HepG2 (cell line): Measurements from ENCODE around the gene CLMP. TPM values are rescaled to one million over a fixed set of nuclear protein-coding genes. Genes with fewer than 3 reads are reported as not detected.

ENCODE experiments used
- ATAC-seq: fragments of 200-7000 bp; cut with Tn5 transposase; 3 replicates; pipeline ENCODE4 v1.9.1; 2020; ENCODE audit warnings: mild to moderate bottlenecking, moderate library complexity
- BruUV-seq: library from RNA; stranded (reverse); fragments of 400-500 nt; replicated peaks from 2 replicates; lab custom pipeline; 2021; lab: Mats Ljungman, UMichigan
- CTCF ChIA-PET: fragments of 300-600 bp; formaldehyde crosslinking; extraction: SDS; loops from one replicate; lab custom pipeline; 2021; ENCODE audit warnings: low total read pairs, inconsistent platforms, low intra/inter-chr PET ratio; lab: Yijun Ruan, JAX
- POLR2A ChIA-PET: fragments of 350-600 bp; sonication (Branson Sonifier 250); formaldehyde crosslinking; loops from one replicate; lab custom pipeline; 2020; ENCODE audit warnings: antibody characterized with exemption, inconsistent platforms; lab: Yijun Ruan, JAX
- DNase-seq: peaks from one replicate; pipeline ENCODE4 v3.0.0-alpha.2; 2015; ENCODE audit warnings: low spot score
- FAIRE-seq: peaks from 3 replicates; lab custom pipeline; 2011; peaks lifted over from hg19 to GRCh38; lab: Jason Lieb, UNC
- H2AFZ ChIP-seq: one replicate; pipeline ENCODE4 v1.6.1; 2011; ENCODE audit warnings: low read length, inconsistent platforms
- H3K27ac ChIP-seq: fragments of 300-600 bp; 3 replicates; pipeline ENCODE4 v1.8.0; 2011; ENCODE audit warnings: mixed run types, mild to moderate bottlenecking, mixed read lengths, low read length, inconsistent platforms; ENCODE audit not compliant: insufficient read depth; ENCODE audit errors: extremely low read length
- H3K27me3 ChIP-seq, 2 experiments: fragments of 200-600 bp in 1 of 2; 2 replicates in 1 of 2; 3 replicates in 1 of 2; pipeline versions ENCODE4 v1.6.0 to v1.8.0; 2011; ENCODE audit warnings: low read length in 2 of 2, mild to moderate bottlenecking in 2 of 2, moderate library complexity in 2 of 2, inconsistent platforms in 1 of 2; ENCODE audit not compliant: insufficient read depth in 2 of 2, control insufficient read depth in 1 of 2
- H3K36me3 ChIP-seq, 2 experiments: fragments of 200-600 bp in 1 of 2; replicated peaks in 1 of 2; 2 replicates in 1 of 2; 3 replicates in 1 of 2; pipeline versions ENCODE4 v1.5.1 to v1.8.0; 2011; ENCODE audit warnings: low read length in 2 of 2, inconsistent platforms in 1 of 2; ENCODE audit not compliant: insufficient read depth in 2 of 2, control insufficient read depth in 1 of 2
- H3K4me1 ChIP-seq: 2 replicates; pipeline ENCODE4 v1.5.1; 2012; ENCODE audit warnings: low read length, inconsistent platforms; ENCODE audit not compliant: insufficient read depth
- H3K4me2 ChIP-seq: 2 replicates; pipeline ENCODE4 v1.6.0; 2011; ENCODE audit warnings: low read depth, low read length, inconsistent platforms
- H3K4me3 ChIP-seq, 3 experiments: fragments of 200-600 bp in 1 of 3; sonication (generic), shearing (Covaris generic) in 1 of 3; replicated peaks in 1 of 3; 2 replicates each; pipeline ENCODE4 v1.5.1; 2011 to 2016; ENCODE audit warnings: low read length in 3 of 3, inconsistent platforms in 2 of 3, low read depth in 2 of 3, mild to moderate bottlenecking in 2 of 3, control low read depth in 1 of 3, mixed read lengths in 1 of 3; ENCODE audit not compliant: insufficient read depth in 1 of 3
- H3K79me2 ChIP-seq: one replicate; pipeline ENCODE4 v1.6.1; 2011; ENCODE audit warnings: low read length, inconsistent platforms; ENCODE audit not compliant: insufficient read depth
- H3K9ac ChIP-seq: 2 replicates; pipeline ENCODE4 v1.6.0; 2011; ENCODE audit warnings: mild to moderate bottlenecking, low read depth, low read length, inconsistent platforms; ENCODE audit not compliant: insufficient read depth
- H3K9me3 ChIP-seq: 2 replicates; pipeline ENCODE4 v1.5.1; 2012; ENCODE audit warnings: mild to moderate bottlenecking, low read length
- H4K20me1 ChIP-seq: 2 replicates; pipeline ENCODE4 v1.6.0; 2011; ENCODE audit warnings: inconsistent platforms, mild to moderate bottlenecking, low read length, moderate library complexity; ENCODE audit not compliant: insufficient read depth
- DBP ChIP-seq: sonication (generic); formaldehyde crosslinking; IDR thresholded peaks from 2 replicates; pipeline ENCODE4 v1.4.0; 2020; ENCODE audit warnings: missing genetic modification reagents; ENCODE audit errors: not compliant biosample characterization
- GTF2F1 ChIP-seq: fragments of 150-350 bp; IDR thresholded peaks from 2 replicates; pipeline ENCODE4 v1.6.1; 2014; ENCODE audit warnings: low read length
- HINFP ChIP-seq: sonication (generic); formaldehyde crosslinking; IDR thresholded peaks from 2 replicates; pipeline ENCODE4 v1.4.0; 2020; ENCODE audit warnings: low read depth, mild to moderate bottlenecking, missing genetic modification reagents
- KDM3A ChIP-seq: IDR thresholded peaks from 2 replicates; pipeline ENCODE4 v1.6.1; 2018; ENCODE audit warnings: low read depth, missing compliant biosample characterization
- MED1 ChIP-seq: sonication (generic); formaldehyde crosslinking; IDR thresholded peaks from 2 replicates; pipeline ENCODE4 v1.4.0; 2020; ENCODE audit warnings: missing genetic modification reagents
- MXI1 ChIP-seq: IDR thresholded peaks from 3 replicates; pipeline ENCODE4 v1.6.1; 2012; ENCODE audit warnings: low read depth, low read length, inconsistent platforms, borderline replicate concordance
- NR2F2 ChIP-seq: IDR thresholded peaks from 2 replicates; pipeline ENCODE4 v1.6.1; 2012; ENCODE audit warnings: low read depth, inconsistent platforms, borderline replicate concordance
- PATZ1 ChIP-seq: sonication (generic); formaldehyde crosslinking; IDR thresholded peaks from 2 replicates; pipeline ENCODE4 v1.4.0; 2020; ENCODE audit warnings: missing genetic modification reagents
- SAP130 ChIP-seq: IDR thresholded peaks from 2 replicates; pipeline ENCODE4 v1.6.1; 2016; ENCODE audit warnings: low read depth
- ZNF556 ChIP-seq: sonication (generic); formaldehyde crosslinking; IDR thresholded peaks from 2 replicates; pipeline ENCODE4 v1.4.0; 2020; ENCODE audit warnings: mild to moderate bottlenecking, missing genetic modification reagents, borderline replicate concordance
- ZNF790 ChIP-seq: sonication (generic); formaldehyde crosslinking; IDR thresholded peaks from 2 replicates; pipeline ENCODE4 v1.8.0; 2022; ENCODE audit warnings: missing genetic modification reagents, mild to moderate bottlenecking, borderline replicate concordance
- WGBS: methylation state at CpG from one replicate; pipeline ENCODE4 v1.1.6; 2017; ENCODE audit warnings: low lambda C conversion rate; 5-methylcytosine and 5-hydroxymethylcytosine counted together
- in situ Hi-C: cut with HindIII; loops from 2 replicates; pipeline ENCODE4 v1.10.0; 2017; ENCODE audit warnings: low pct_unique_long_range_greater_than_20kb; ENCODE audit not compliant: extremely low pct_ligation_motif_present
- intact Hi-C: fragments of 100-400 bp; cut with micrococcal nuclease; formaldehyde crosslinking; loops from one replicate; pipeline ENCODE4 v1.10.0; 2022; ENCODE audit not compliant: unreplicated experiment
- polyA plus RNA-seq, 8 experiments: library from polyadenylated mRNA; depleted of rRNA in 3 of 8; stranded (reverse) in 7 of 8; unstranded in 1 of 8; fragments of >200 nt; fragmentation: Illumina TruSeq in 4 of 8; extraction: Trizol in 4 of 8; gene quantifications; 2 replicates each; pipeline versions ENCODE4 v1.2.1 to v1.2.3, GENCODE V29; 2011 to 2016; ENCODE audit warnings: low read depth in 4 of 8, missing spikeins in 1 of 8, mixed read lengths in 1 of 8; ENCODE audit not compliant: insufficient read depth in 1 of 8
- total RNA-seq, 5 experiments: library from RNA; depleted of rRNA; stranded (reverse); fragments of >200 nt; fragmentation: Illumina TruSeq; extraction: Trizol; gene quantifications; 2 replicates each; pipeline ENCODE4 v1.2.3, GENCODE V29; 2016; ENCODE audit warnings: low read depth in 1 of 5

The CLMP gene
- total and polyA plus RNA-seq, 2 of the 13 experiments (the other 11 are each of a cell fraction or from before 2014, with no cell fraction given) = not detected

- no peak for FAIRE-seq
- peaks cover 0 to 7% of the 10 kb centered on the region in 2 experiments; a peak in 2 of 5 replicates for H3K27me3 ChIP-seq
These were observed 164.5 kb downstream of the CLMP start for GRCh38 chr11:123030517-123030916.

More at GRCh38 chr11:123030517-123030916, 164.5 kb downstream of the CLMP start:
- Histone ChIP-seq H3K4me3 (no peak overlapping the region), H3K4me2 (no peak overlapping the region), H3K36me3 (no peaks in the 10 kb centered on the region), H3K27ac (no peak overlapping the region), H4K20me1 (no peaks in the 10 kb centered on the region), H2AFZ (no peak overlapping the region), H3K4me1 (no peaks in the 10 kb centered on the region), H3K9me3 (no peaks in the 10 kb centered on the region), H3K9ac (no peak overlapping the region), H3K79me2 (no peaks in the 10 kb centered on the region)
- no peak for DNase-seq
- no TSS peak for BruUV-seq
- 16% methylated on average over 4 of the region's 4 CpGs for WGBS
- ChIA-PET CTCF (no interaction called here), POLR2A (no interaction called here)
- intact Hi-C loops (no loop called here), in situ Hi-C loops (loop anchor here (25.0 kb wide), 1 partner anchor 418 kb away; no protein-coding TSS in a partner anchor)
- no peak for ATAC-seq
- no peak for TF ChIP-seq GTF2F1
- no peak for TF ChIP-seq ZNF556 (CRISPR knock-in tag)
- no peak for TF ChIP-seq NR2F2
- no peak for TF ChIP-seq HINFP (CRISPR knock-in tag)
- TF ChIP-seq SAP130 (CRISPR knock-in tag) = no peak
- no peak for TF ChIP-seq KDM3A
- TF ChIP-seq PATZ1 (CRISPR knock-in tag) = no peak
- no peak for TF ChIP-seq MED1 (CRISPR knock-in tag)
- no peak for TF ChIP-seq MXI1
- TF ChIP-seq DBP = no peak
- TF ChIP-seq ZNF790 (CRISPR knock-in tag) = no peak
